GM18526 (cell line): Measurements from ENCODE around the gene CCDC106.

ENCODE experiments used
- POLR2A ChIP-seq: IDR thresholded peaks from 3 replicates; pipeline ENCODE4 v1.6.1; 2011; ENCODE audit not compliant: insufficient read length; ENCODE audit errors: extremely low read depth

Gene CCDC106

GRCh38 chr19:55647732-55648584 lies at the start of gene CCDC106:
CCDC106 (plus strand) TSS chr19:55648212; CDS start chr19:55649047, 835 bp downstream.
- no peak for TF ChIP-seq POLR2A

GRCh38 chr19:55598719-55599467 lies 49.1 kb upstream of the CCDC106 start:
- TF ChIP-seq POLR2A = peak; percentile 49

GRCh38 chr19:55599468-55599841 lies 48.6 kb upstream of the CCDC106 start, which contains the start of gene FIZ1:
FIZ1 (minus strand) TSS chr19:55599517; CDS start chr19:55597865, 1,652 bp downstream.
- TF ChIP-seq POLR2A = no peak

GRCh38 chr19:55599842-55600661 lies 48.0 kb upstream of the CCDC106 start, which contains the start of gene ZNF524:
ZNF524 (plus strand) TSS chr19:55600288; CDS start chr19:55602113, 1,825 bp downstream.
- TF ChIP-seq POLR2A = no peak

GRCh38 chr19:55600662-55601028 lies 47.4 kb upstream of the CCDC106 start:
- no peak for TF ChIP-seq POLR2A

- TF ChIP-seq POLR2A = no peak
Observed at GRCh38 chr19:55601084-55601483, 46.9 kb upstream of the CCDC106 start.

GRCh38 chr19:55602104-55603001 lies 45.7 kb upstream of the CCDC106 start:
- TF ChIP-seq POLR2A = no peak

- TF ChIP-seq POLR2A = no peak
Observed at GRCh38 chr19:55603115-55603514, 44.9 kb upstream of the CCDC106 start.

- TF ChIP-seq POLR2A = no peak
Observed at GRCh38 chr19:55603581-55604292, 44.3 kb upstream of the CCDC106 start.

- peak; percentile 46 for TF ChIP-seq POLR2A
Observed at GRCh38 chr19:55605207-55605636, 42.8 kb upstream of the CCDC106 start.

- no peak for TF ChIP-seq POLR2A
Observed at GRCh38 chr19:55605637-55606470, 42.2 kb upstream of the CCDC106 start, which contains the start of gene ZNF865. ZNF865 (plus strand) TSS chr19:55605647; CDS start chr19:55613619, 7,972 bp downstream.

- TF ChIP-seq POLR2A = no peak
Observed at GRCh38 chr19:55606471-55606787, 41.6 kb upstream of the CCDC106 start.

- no peak for TF ChIP-seq POLR2A
Observed at GRCh38 chr19:55606817-55607216, 41.2 kb upstream of the CCDC106 start.
